ENCODE data around the gene AKR1D1.

The AKR1D1 gene

DNA sequence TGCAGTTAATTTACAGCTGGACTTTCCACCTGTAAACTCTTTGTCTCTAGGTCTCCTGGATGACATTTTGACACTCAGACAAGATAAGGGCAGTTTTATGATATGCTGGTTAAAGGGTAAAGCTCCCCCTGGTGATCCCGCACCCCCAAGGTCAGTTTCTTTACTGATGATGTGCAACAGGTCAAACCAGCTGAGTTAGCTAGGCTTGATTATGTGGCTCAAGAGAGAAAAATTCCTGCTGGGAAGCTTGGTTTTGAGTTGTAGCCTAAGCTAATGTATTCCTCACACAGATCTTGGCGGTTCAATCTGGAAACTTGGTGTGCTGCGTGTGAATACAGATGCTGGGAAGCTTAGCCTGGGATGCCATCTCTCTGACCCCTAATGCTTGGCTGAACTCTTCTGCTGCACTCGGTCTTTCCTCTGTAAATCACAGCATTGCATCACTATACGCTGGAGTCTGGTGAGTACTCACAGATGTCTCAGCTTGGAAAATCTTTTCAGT lies 11.4 kb upstream of the AKR1D1 start:
- Histone ChIP-seq H3K27ac (no peak overlapping the region), H3K36me3 (no peaks in the 10 kb centered on the region), H3K27me3 (no peaks in the 10 kb centered on the region), H3K4me3 (ENCODE audit: low read depth in 1 of 2, low read length in 1 of 2) (no peak overlapping the region), H3K4me1 (ENCODE audit: control insufficient read depth in 1 of 2, insufficient read depth in 1 of 2, low read depth in 1 of 2, low read length in 1 of 2) (no peaks in the 10 kb centered on the region), H3K9me3 (no peaks in the 10 kb centered on the region)
- TF ChIP-seq, protein P1, sequence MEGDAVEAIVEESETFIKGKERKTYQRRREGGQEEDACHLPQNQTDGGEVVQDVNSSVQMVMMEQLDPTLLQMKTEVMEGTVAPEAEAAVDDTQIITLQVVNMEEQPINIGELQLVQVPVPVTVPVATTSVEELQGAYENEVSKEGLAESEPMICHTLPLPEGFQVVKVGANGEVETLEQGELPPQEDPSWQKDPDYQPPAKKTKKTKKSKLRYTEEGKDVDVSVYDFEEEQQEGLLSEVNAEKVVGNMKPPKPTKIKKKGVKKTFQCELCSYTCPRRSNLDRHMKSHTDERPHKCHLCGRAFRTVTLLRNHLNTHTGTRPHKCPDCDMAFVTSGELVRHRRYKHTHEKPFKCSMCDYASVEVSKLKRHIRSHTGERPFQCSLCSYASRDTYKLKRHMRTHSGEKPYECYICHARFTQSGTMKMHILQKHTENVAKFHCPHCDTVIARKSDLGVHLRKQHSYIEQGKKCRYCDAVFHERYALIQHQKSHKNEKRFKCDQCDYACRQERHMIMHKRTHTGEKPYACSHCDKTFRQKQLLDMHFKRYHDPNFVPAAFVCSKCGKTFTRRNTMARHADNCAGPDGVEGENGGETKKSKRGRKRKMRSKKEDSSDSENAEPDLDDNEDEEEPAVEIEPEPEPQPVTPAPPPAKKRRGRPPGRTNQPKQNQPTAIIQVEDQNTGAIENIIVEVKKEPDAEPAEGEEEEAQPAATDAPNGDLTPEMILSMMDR (IDR thresholded peaks at IDR 0.05), result no peak

- Histone ChIP-seq H3K4me3 (ENCODE audit: low read depth in 1 of 2, low read length in 1 of 2) (no peak overlapping the region), H3K9me3 (no peaks in the 10 kb centered on the region), H3K36me3 (no peaks in the 10 kb centered on the region), H3K4me1 (ENCODE audit: control insufficient read depth in 1 of 2, insufficient read depth in 1 of 2, low read depth in 1 of 2, low read length in 1 of 2) (no peaks in the 10 kb centered on the region), H3K27me3 (no peaks in the 10 kb centered on the region), H3K27ac (no peak overlapping the region)
- TF ChIP-seq, protein P1 (IDR thresholded peaks at IDR 0.05), result no peak
Measured at GRCh38 chr7:138065827-138066226, 10.4 kb upstream of the AKR1D1 start.

DNA sequence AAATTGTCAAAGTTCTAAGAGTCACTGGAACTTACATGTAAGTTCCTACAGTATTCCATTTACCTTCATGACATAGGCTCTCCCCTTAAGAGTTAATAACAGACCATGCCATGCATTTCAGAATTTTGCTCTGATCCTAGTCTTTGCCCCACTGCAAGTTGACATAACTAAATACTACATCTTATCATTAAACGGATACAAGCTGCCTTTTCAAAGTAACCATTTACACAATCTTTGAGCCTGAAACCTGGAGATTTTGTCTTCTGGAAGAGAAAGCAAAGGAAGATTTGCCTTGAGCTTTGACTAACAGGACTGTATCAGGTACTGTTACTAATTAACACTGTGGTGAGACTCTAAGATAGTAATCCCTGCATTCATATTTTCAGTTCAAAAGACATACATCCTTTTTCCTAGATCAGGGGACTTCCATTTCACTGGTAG lies 9.3 kb upstream of the AKR1D1 start:
- TF ChIP-seq, protein P1 (IDR thresholded peaks at IDR 0.05), result no peak

GRCh38 chr7:138067774-138068173 lies 8.5 kb upstream of the AKR1D1 start:
- no peaks in the 10 kb centered on the region for H3K36me3 ChIP-seq
- H3K4me1 ChIP-seq (ENCODE audit: control insufficient read depth in 1 of 2, insufficient read depth in 1 of 2, low read depth in 1 of 2, low read length in 1 of 2), result no peaks in the 10 kb centered on the region
- H3K9me3 ChIP-seq, result no peaks in the 10 kb centered on the region
- H3K27ac ChIP-seq, result no peak overlapping the region
- TF ChIP-seq, protein P1 (IDR thresholded peaks at IDR 0.05), result no peak
- H3K27me3 ChIP-seq, result no peaks in the 10 kb centered on the region
- H3K4me3 ChIP-seq (ENCODE audit: low read depth in 1 of 2, low read length in 1 of 2), result no peak overlapping the region

More for the DNA sequence above, 9.3 kb upstream of the AKR1D1 start:
- H3K9me3 ChIP-seq, result no peaks in the 10 kb centered on the region
- H3K27me3 ChIP-seq, result no peaks in the 10 kb centered on the region
- H3K4me3 ChIP-seq (ENCODE audit: low read depth in 1 of 2, low read length in 1 of 2), result no peak overlapping the region
- H3K4me1 ChIP-seq (ENCODE audit: control insufficient read depth in 1 of 2, insufficient read depth in 1 of 2, low read depth in 1 of 2, low read length in 1 of 2), result no peaks in the 10 kb centered on the region
- no peak overlapping the region for H3K27ac ChIP-seq
- no peaks in the 10 kb centered on the region for H3K36me3 ChIP-seq

DNA sequence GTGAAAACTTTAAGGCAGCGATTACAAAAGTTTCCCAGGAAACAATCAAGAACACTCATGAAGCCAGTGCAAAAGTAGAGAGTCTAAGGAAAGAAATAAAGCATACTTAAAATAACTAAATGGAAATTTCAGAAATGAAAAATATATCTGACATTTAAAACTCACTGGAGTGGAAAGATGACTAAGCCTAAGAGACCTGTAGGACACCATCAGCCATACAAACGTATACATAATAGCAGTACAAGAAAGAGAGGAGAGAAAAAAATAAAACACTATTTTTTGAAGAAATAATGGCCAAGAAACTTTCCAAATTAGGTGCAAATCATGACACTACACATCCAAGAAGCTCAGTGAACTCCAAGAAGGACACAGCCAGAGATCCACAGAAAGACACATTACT lies 5.4 kb upstream of the AKR1D1 start:
- Histone ChIP-seq H3K27ac (no peak overlapping the region), H3K4me1 (ENCODE audit: control insufficient read depth in 1 of 2, insufficient read depth in 1 of 2, low read depth in 1 of 2, low read length in 1 of 2) (no peaks in the 10 kb centered on the region), H3K4me3 (ENCODE audit: low read depth in 1 of 2, low read length in 1 of 2) (no peak overlapping the region), H3K27me3 (no peaks in the 10 kb centered on the region), H3K36me3 (no peaks in the 10 kb centered on the region), H3K9me3 (no peaks in the 10 kb centered on the region)
- TF ChIP-seq, protein P1 (IDR thresholded peaks at IDR 0.05), result no peak

DNA sequence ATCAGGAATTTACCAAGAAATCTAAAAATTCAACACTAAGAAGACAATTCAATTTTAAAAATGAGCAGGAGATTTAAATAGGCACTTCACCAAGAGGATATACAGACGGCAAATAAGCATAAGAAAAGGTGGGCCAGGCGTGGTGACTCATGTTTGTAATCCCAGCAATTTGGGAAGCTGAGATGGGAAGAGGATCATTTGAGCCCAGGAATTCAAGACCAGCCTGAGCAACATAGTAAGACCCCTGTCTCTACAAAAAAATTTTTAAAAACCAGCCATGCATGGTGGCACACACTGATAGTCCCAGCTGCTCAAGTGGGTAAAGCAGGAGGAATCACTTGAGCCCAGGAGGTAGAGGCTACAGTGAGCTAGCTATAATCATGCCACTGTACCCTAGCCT lies 3.5 kb upstream of the AKR1D1 start:
- no peak overlapping the region for H3K27ac ChIP-seq
- H3K4me3 ChIP-seq (ENCODE audit: low read depth in 1 of 2, low read length in 1 of 2), result no peak overlapping the region
- TF ChIP-seq, protein P1 (IDR thresholded peaks at IDR 0.05), result no peak
- H3K27me3 ChIP-seq, result no peaks in the 10 kb centered on the region
- no peaks in the 10 kb centered on the region for H3K9me3 ChIP-seq
- no peaks in the 10 kb centered on the region for H3K36me3 ChIP-seq
- H3K4me1 ChIP-seq (ENCODE audit: control insufficient read depth in 1 of 2, insufficient read depth in 1 of 2, low read depth in 1 of 2, low read length in 1 of 2), result no peaks in the 10 kb centered on the region

All from neutrophil (primary cell).